ENCODE results near the gene LAMP5. TPM values are rescaled to one million over a fixed set of nuclear protein-coding genes. Genes with fewer than 3 reads are reported as not detected.
A peak's percentile ranks its signal among the peaks of the same experiment; 100 is the strongest.

LAMP5 gene
- total and polyA plus RNA-seq, 2 experiments from 2014 or later = 0.21 to 0.29 TPM

DNA sequence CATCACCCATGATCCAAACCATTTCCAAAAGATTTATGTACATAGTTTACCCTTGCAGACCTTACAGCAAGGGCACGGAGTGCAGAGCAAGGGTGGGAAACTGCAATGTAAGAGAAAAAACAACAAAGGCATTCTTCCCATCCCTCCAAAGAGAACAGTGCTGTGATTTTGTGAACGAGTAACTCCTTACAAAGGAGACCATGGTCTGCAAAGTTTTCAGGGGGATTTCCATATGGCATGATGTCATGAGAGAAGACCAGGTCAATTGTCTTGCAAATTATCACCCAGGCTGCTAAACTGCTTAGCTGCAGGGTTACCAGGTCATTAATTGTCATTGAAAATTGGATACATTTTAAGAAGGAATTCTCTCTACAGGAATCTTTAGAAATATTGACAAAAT, 58.3 kb downstream of the LAMP5 start:
- ATAC-seq (peak; percentile 83), DNase-seq (ENCODE audit: low spot score) (peak; percentile 96)
- Mint-ChIP-seq H3K36me3 (ENCODE audit: low read depth) (0 out of 3 replicates have a peak, but pooled peaks cover 2% of the 10 kb centered on the region), H3K9me3 (no peaks in the 10 kb centered on the region; the same call in 2 of the 3 replicates), H3K4me3 (peak overlapping the region; percentile 51; the same call in 2 of the 3 replicates), H3K27me3 (ENCODE audit: insufficient read depth, low read depth, poor library complexity) (peaks cover 23% of the 10 kb centered on the region), H3K4me1 (peaks cover 64% of the 10 kb centered on the region), H3K27ac (peak overlapping the region; percentile 96)
- no peak overlapping the region for H2AFZ ChIP-seq
- H3K9me2 ChIP-seq (ENCODE audit: insufficient read depth) = no peaks in the 10 kb centered on the region
- peak overlapping the region; percentile 72 for H3K4me2 ChIP-seq
- peaks cover 52% of the 10 kb centered on the region for H3K4me1 ChIP-seq (ENCODE audit: insufficient read depth)
- peaks cover 57% of the 10 kb centered on the region for H3K27me3 ChIP-seq (ENCODE audit: insufficient read depth)
- peak overlapping the region; percentile 7; the same call in 1 of the 2 replicates for H3K4me3 ChIP-seq
- H3K79me2 ChIP-seq (replicated peaks; ENCODE audit: insufficient read depth) = no peaks in the 10 kb centered on the region
- H3F3A ChIP-seq (replicated peaks; ENCODE audit: low read depth) = no peaks in the 10 kb centered on the region
- peak overlapping the region; percentile 65 for H3K27ac ChIP-seq (ENCODE audit: low read depth)
- no peaks in the 10 kb centered on the region for H4K20me1 ChIP-seq (replicated peaks; ENCODE audit: insufficient read depth)
- H3K36me3 ChIP-seq (ENCODE audit: insufficient read depth) = no peaks in the 10 kb centered on the region
- TF ChIP-seq ZNF331 (CRISPR knock-in tag; IDR thresholded peaks at IDR 0.05; ENCODE audit: low read depth) (no peak), EZH2 (IDR thresholded peaks at IDR 0.05; ENCODE audit: low read depth, unreplicated experiment) (no peak), CREB1 (CRISPR knock-in tag; IDR thresholded peaks at IDR 0.05; ENCODE audit: low read depth) (peak; percentile 85), POLR2AphosphoS5 (IDR thresholded peaks at IDR 0.05; ENCODE audit: low read depth) (0 out of 2 replicates have a peak, but pooled peaks have one; percentile 14), STAT1 (IDR thresholded peaks at IDR 0.05; ENCODE audit: unreplicated experiment) (no peak), ZNF114 (CRISPR knock-in tag; IDR thresholded peaks at IDR 0.05) (no peak), NANOG (IDR thresholded peaks at IDR 0.05; ENCODE audit: borderline replicate concordance) (peak; percentile 92), JUNB (IDR thresholded peaks at IDR 0.05; ENCODE audit: unreplicated experiment) (no peak), EZH2phosphoT487 (IDR thresholded peaks at IDR 0.05; ENCODE audit: unreplicated experiment) (no peak)
- TF ChIP-seq, protein P1, sequence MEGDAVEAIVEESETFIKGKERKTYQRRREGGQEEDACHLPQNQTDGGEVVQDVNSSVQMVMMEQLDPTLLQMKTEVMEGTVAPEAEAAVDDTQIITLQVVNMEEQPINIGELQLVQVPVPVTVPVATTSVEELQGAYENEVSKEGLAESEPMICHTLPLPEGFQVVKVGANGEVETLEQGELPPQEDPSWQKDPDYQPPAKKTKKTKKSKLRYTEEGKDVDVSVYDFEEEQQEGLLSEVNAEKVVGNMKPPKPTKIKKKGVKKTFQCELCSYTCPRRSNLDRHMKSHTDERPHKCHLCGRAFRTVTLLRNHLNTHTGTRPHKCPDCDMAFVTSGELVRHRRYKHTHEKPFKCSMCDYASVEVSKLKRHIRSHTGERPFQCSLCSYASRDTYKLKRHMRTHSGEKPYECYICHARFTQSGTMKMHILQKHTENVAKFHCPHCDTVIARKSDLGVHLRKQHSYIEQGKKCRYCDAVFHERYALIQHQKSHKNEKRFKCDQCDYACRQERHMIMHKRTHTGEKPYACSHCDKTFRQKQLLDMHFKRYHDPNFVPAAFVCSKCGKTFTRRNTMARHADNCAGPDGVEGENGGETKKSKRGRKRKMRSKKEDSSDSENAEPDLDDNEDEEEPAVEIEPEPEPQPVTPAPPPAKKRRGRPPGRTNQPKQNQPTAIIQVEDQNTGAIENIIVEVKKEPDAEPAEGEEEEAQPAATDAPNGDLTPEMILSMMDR (conservative IDR thresholded peaks at IDR 0.05; ENCODE audit: low read depth in 2 of 2) = no peak
- TF ChIP-seq, protein P2, sequence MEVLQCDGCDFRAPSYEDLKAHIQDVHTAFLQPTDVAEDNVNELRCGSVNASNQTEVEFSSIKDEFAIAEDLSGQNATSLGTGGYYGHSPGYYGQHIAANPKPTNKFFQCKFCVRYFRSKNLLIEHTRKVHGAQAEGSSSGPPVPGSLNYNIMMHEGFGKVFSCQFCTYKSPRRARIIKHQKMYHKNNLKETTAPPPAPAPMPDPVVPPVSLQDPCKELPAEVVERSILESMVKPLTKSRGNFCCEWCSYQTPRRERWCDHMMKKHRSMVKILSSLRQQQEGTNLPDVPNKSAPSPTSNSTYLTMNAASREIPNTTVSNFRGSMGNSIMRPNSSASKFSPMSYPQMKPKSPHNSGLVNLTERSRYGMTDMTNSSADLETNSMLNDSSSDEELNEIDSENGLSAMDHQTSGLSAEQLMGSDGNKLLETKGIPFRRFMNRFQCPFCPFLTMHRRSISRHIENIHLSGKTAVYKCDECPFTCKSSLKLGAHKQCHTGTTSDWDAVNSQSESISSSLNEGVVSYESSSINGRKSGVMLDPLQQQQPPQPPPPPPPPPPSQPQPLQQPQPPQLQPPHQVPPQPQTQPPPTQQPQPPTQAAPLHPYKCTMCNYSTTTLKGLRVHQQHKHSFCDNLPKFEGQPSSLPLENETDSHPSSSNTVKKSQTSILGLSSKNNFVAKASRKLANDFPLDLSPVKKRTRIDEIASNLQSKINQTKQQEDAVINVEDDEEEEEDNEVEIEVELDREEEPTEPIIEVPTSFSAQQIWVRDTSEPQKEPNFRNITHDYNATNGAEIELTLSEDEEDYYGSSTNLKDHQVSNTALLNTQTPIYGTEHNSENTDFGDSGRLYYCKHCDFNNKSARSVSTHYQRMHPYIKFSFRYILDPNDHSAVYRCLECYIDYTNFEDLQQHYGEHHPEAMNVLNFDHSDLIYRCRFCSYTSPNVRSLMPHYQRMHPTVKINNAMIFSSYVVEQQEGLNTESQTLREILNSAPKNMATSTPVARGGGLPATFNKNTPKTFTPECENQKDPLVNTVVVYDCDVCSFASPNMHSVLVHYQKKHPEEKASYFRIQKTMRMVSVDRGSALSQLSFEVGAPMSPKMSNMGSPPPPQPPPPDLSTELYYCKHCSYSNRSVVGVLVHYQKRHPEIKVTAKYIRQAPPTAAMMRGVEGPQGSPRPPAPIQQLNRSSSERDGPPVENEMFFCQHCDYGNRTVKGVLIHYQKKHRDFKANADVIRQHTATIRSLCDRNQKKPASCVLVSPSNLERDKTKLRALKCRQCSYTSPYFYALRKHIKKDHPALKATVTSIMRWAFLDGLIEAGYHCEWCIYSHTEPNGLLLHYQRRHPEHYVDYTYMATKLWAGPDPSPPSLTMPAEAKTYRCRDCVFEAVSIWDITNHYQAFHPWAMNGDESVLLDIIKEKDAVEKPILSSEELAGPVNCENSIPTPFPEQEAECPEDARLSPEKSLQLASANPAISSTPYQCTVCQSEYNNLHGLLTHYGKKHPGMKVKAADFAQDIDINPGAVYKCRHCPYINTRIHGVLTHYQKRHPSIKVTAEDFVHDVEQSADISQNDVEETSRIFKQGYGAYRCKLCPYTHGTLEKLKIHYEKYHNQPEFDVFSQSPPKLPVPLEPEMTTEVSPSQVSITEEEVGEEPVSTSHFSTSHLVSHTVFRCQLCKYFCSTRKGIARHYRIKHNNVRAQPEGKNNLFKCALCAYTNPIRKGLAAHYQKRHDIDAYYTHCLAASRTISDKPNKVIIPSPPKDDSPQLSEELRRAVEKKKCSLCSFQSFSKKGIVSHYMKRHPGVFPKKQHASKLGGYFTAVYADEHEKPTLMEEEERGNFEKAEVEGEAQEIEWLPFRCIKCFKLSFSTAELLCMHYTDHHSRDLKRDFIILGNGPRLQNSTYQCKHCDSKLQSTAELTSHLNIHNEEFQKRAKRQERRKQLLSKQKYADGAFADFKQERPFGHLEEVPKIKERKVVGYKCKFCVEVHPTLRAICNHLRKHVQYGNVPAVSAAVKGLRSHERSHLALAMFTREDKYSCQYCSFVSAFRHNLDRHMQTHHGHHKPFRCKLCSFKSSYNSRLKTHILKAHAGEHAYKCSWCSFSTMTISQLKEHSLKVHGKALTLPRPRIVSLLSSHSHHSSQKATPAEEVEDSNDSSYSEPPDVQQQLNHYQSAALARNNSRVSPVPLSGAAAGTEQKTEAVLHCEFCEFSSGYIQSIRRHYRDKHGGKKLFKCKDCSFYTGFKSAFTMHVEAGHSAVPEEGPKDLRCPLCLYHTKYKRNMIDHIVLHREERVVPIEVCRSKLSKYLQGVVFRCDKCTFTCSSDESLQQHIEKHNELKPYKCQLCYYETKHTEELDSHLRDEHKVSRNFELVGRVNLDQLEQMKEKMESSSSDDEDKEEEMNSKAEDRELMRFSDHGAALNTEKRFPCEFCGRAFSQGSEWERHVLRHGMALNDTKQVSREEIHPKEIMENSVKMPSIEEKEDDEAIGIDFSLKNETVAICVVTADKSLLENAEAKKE (CRISPR knock-in tag; IDR thresholded peaks at IDR 0.05) = no peak
- TF ChIP-seq, protein P3, sequence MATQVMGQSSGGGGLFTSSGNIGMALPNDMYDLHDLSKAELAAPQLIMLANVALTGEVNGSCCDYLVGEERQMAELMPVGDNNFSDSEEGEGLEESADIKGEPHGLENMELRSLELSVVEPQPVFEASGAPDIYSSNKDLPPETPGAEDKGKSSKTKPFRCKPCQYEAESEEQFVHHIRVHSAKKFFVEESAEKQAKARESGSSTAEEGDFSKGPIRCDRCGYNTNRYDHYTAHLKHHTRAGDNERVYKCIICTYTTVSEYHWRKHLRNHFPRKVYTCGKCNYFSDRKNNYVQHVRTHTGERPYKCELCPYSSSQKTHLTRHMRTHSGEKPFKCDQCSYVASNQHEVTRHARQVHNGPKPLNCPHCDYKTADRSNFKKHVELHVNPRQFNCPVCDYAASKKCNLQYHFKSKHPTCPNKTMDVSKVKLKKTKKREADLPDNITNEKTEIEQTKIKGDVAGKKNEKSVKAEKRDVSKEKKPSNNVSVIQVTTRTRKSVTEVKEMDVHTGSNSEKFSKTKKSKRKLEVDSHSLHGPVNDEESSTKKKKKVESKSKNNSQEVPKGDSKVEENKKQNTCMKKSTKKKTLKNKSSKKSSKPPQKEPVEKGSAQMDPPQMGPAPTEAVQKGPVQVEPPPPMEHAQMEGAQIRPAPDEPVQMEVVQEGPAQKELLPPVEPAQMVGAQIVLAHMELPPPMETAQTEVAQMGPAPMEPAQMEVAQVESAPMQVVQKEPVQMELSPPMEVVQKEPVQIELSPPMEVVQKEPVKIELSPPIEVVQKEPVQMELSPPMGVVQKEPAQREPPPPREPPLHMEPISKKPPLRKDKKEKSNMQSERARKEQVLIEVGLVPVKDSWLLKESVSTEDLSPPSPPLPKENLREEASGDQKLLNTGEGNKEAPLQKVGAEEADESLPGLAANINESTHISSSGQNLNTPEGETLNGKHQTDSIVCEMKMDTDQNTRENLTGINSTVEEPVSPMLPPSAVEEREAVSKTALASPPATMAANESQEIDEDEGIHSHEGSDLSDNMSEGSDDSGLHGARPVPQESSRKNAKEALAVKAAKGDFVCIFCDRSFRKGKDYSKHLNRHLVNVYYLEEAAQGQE (IDR thresholded peaks at IDR 0.05; ENCODE audit: unreplicated experiment) = no peak
- TF ChIP-seq, protein P4, sequence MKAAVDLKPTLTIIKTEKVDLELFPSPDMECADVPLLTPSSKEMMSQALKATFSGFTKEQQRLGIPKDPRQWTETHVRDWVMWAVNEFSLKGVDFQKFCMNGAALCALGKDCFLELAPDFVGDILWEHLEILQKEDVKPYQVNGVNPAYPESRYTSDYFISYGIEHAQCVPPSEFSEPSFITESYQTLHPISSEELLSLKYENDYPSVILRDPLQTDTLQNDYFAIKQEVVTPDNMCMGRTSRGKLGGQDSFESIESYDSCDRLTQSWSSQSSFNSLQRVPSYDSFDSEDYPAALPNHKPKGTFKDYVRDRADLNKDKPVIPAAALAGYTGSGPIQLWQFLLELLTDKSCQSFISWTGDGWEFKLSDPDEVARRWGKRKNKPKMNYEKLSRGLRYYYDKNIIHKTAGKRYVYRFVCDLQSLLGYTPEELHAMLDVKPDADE (IDR thresholded peaks at IDR 0.05) = no peak

Measured in GM23338 (cell line).